ENCODE results near the gene GAB2.
"Not testable (repeated sequence)": the region's sequence is repeated elsewhere in the genome, so short reads cannot be mapped to it uniquely, and the experiment has no call there.

Gene GAB2

GRCh38 chr11:78365381-78365792 is 52.2 kb downstream of the GAB2 start:
- DNase-seq (ENCODE audit: low spot score), result no peak

GRCh38 chr11:78364128-78364751 is 53.4 kb downstream of the GAB2 start:
- no peak for DNase-seq (ENCODE audit: low spot score)

- DNase-seq (ENCODE audit: low spot score), result no peak
Measured at GRCh38 chr11:78363024-78363619, 54.5 kb downstream of the GAB2 start.

- DNase-seq (ENCODE audit: low spot score), result no peak
Measured at GRCh38 chr11:78361228-78361627, 56.4 kb downstream of the GAB2 start.

GRCh38 chr11:78359921-78360320 is 57.7 kb downstream of the GAB2 start:
- DNase-seq (ENCODE audit: low spot score), result no peak

- not testable (repeated sequence) for DNase-seq (ENCODE audit: low spot score)
Measured at GRCh38 chr11:78357924-78358323, 59.7 kb downstream of the GAB2 start.

- DNase-seq (ENCODE audit: low spot score), result not testable (repeated sequence)
Measured at GRCh38 chr11:78357425-78357824, 60.2 kb downstream of the GAB2 start.

GRCh38 chr11:78355742-78356141 is 61.9 kb downstream of the GAB2 start:
- DNase-seq (ENCODE audit: low spot score), result not testable (repeated sequence)

GRCh38 chr11:78355309-78355705 is 62.3 kb downstream of the GAB2 start:
- no peak for DNase-seq (ENCODE audit: low spot score)

GRCh38 chr11:78354408-78355308 is 63.0 kb downstream of the GAB2 start:
- no peak for DNase-seq (ENCODE audit: low spot score)

- DNase-seq (ENCODE audit: low spot score), result no peak
Measured at GRCh38 chr11:78351979-78352841, 65.4 kb downstream of the GAB2 start.

GRCh38 chr11:78351193-78351592 is 66.4 kb downstream of the GAB2 start:
- DNase-seq (ENCODE audit: low spot score), result no peak

- no peak for DNase-seq (ENCODE audit: low spot score)
Measured at GRCh38 chr11:78350646-78351165, 66.9 kb downstream of the GAB2 start.

- DNase-seq (ENCODE audit: low spot score), result no peak
Measured at GRCh38 chr11:78350091-78350645, 67.5 kb downstream of the GAB2 start.

- DNase-seq (ENCODE audit: low spot score), result no peak
Measured at GRCh38 chr11:78349624-78350023, 68.0 kb downstream of the GAB2 start.

GRCh38 chr11:78349114-78349513 is 68.5 kb downstream of the GAB2 start:
- DNase-seq (ENCODE audit: low spot score), result no peak

- DNase-seq (ENCODE audit: low spot score), result no peak
Measured at GRCh38 chr11:78347956-78348355, 69.7 kb downstream of the GAB2 start.

- no peak for DNase-seq (ENCODE audit: low spot score)
Measured at GRCh38 chr11:78346799-78347198, 70.8 kb downstream of the GAB2 start.

- no peak for DNase-seq (ENCODE audit: low spot score)
Measured at GRCh38 chr11:78345450-78345849, 72.2 kb downstream of the GAB2 start.

- DNase-seq (ENCODE audit: low spot score), result no peak
Measured at GRCh38 chr11:78344676-78345075, 72.9 kb downstream of the GAB2 start.

GRCh38 chr11:78344094-78344493 is 73.5 kb downstream of the GAB2 start:
- no peak for DNase-seq (ENCODE audit: low spot score)

Data from hematopoietic multipotent progenitor cell treated with erythropoietin and hydrocortisone succinate and interleukin-3 and kit ligand, for 17 days (in vitro differentiated cells).